HG03039 (cell line): Measurements from ENCODE around the gene ATP5F1D.
A peak's percentile ranks its signal among the peaks of the same experiment; 100 is the strongest.

Experiments
- ATAC-seq: cut with Tn5 transposase; IDR thresholded peaks from one replicate; pipeline ENCODE4 v1.9.1; 2021; ENCODE audit warnings: mild to moderate bottlenecking, moderate library complexity; ENCODE audit not compliant: unreplicated experiment

Gene ATP5F1D

GRCh38 chr19:1268226-1269064 lies 26.9 kb downstream of the ATP5F1D start:
- no peak for ATAC-seq

GRCh38 chr19:1269065-1269477 lies 27.5 kb downstream of the ATP5F1D start, which contains the start of gene CIRBP:
Gene CIRBP, plus strand, starts transcription at chr19:1269332. Its CDS starts 1,602 bp downstream, at chr19:1270934.
- peak; percentile 54 for ATAC-seq

GRCh38 chr19:1269478-1270212 lies 28.1 kb downstream of the ATP5F1D start:
- ATAC-seq: peak; percentile 16

GRCh38 chr19:1270213-1270853 lies 28.8 kb downstream of the ATP5F1D start:
- no peak for ATAC-seq

- no peak for ATAC-seq
Measured at GRCh38 chr19:1270854-1271527, 29.4 kb downstream of the ATP5F1D start.

- ATAC-seq: no peak
Measured at GRCh38 chr19:1271528-1272422, 30.2 kb downstream of the ATP5F1D start.

- no peak for ATAC-seq
Measured at GRCh38 chr19:1272423-1273262, 31.1 kb downstream of the ATP5F1D start.

- no peak for ATAC-seq
Measured at GRCh38 chr19:1273263-1274041, 31.9 kb downstream of the ATP5F1D start.

- no peak for ATAC-seq
Measured at GRCh38 chr19:1274081-1274851, 32.7 kb downstream of the ATP5F1D start.

DNA sequence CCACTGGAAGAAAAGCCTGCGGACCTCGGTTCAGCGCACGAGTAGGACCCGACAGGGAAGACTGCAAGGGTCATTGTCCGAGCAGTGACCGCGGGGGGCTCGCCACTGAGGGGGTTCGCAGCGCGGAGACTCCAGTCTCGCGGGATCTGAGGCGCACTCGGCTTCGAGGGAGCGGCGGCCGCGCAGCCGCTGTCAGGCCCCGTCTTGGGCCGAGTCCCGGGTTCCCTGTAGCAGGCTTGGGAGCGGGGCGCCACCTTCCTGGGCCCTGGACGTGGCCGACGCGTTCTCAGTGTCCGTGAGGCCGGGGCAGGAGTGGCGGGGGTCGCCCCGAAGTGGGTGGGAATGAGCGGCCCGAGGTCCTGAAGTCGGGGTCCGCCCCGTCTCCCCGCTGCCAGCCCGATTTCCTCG lies 33.3 kb downstream of the ATP5F1D start:
- no peak for ATAC-seq

DNA sequence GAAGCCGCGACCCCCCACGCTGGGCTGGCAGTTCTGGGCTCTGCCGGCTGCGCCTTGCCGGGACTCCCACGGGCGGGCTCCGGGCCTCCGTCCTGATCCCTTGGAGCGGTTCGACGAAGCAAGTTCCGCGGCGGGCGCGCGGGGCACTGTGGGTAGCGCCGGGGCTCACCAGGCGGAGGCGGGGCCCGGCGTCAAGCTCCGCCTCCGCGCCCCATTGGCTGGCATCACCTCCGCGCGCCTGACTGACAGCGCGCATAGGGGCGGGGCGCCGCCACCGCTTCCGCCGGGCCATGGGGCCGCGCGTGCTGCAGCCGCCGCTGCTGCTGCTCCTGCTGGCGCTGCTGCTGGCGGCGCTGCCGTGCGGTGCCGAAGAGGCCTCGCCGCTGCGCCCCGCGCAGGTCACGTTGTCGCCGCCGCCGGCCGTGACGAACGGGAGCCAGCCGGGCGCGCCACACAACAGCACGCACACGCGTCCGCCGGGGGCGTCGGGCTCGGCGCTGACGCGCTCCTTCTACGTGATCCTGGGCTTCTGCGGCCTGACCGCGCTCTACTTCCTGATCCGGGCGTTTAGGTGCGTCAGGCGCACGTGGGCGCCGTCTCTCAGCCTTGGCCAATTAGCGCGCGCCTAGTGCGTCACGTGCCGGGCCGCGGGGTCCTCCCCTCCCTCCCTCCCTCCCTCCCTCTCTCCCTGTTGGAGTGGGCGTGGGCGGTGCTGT lies 33.9 kb downstream of the ATP5F1D start, which contains the start of gene FAM174C:
Gene FAM174C, plus strand, starts transcription at position 271 of the 716 bp plus-strand sequence. Its CDS starts 20 bp downstream, at position 291.
- peak; percentile 66 for ATAC-seq

DNA sequence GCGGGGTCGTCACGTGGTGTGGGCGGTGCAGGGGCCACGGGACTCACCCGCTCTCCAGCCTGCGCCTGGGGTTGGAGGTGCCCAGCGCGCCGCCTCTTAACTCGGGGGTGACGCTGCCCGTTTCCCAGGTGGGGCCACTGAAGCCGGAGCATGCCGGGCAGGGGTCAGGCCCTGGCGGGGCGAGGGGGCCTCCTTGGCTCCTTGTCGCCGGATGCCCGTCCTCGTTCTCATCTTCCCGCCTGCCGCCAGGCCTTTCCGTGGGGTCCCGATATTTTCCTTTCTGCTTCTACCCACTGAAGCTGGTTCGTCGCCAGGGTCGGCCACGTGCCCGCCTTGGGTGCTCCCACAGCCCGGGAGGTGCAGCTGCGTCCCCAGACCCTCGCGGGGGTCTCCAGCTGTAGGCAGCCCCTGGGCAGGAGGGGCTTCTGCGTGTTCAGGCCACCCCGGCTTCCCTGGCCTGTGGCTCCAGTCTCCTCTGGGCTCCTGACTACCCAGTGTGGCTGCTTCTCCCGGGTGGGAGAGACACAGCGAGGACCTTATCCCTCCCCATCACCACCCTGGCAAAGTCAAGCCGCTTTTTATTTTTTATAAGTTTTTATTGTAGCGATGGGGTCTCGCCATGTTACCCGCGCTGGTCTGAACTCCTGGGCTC lies 34.6 kb downstream of the ATP5F1D start:
- ATAC-seq: no peak

GRCh38 chr19:1276628-1277022 lies 35.1 kb downstream of the ATP5F1D start:
- ATAC-seq: no peak

GRCh38 chr19:1277061-1277460 lies 35.5 kb downstream of the ATP5F1D start:
- ATAC-seq: no peak

DNA sequence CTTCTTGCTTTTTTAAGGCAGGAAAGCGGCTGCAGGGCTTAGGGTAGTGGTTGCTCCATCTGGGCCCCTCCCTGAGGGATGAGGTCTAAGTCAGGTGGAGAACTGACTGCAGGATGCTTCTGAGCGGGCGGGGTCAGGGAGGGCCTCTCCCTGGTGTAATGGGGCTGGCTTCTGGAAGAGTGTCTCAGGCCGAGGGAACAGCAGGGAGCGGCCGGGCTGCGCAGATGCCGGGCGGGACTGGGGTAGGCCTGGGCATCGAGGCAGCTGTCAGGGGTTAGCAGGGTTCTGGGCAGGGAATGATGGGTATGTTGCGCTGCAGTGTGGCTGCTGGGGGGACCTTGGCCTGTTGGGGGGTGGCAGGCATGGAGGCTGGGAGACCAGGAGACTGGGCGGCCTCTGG lies 36.5 kb downstream of the ATP5F1D start:
- ATAC-seq: no peak
